Mammary epithelial cell (primary cell): ENCODE data around the gene TTC39C.

Source experiments
- CTCF ChIP-seq, 2 donors: IDR thresholded peaks in 1 of 2; conservative IDR thresholded peaks in 1 of 2; 2 replicates each; pipeline ENCODE4 v1.5.1; 2011 to 2012; ENCODE audit warnings: inconsistent platforms in 2 of 2, low read length in 2 of 2, mild to moderate bottlenecking in 2 of 2, control low read depth in 1 of 2, low read depth in 1 of 2; ENCODE audit not compliant: insufficient read depth in 1 of 2; ENCODE audit errors: extremely low read depth in 1 of 2
- EZH2 ChIP-seq: IDR thresholded peaks from 2 replicates; pipeline ENCODE4 v1.6.1; 2012; ENCODE audit warnings: low read length, inconsistent platforms, borderline replicate concordance

GRCh38 chr18:24057804-24058203 lies 43.2 kb downstream of the TTC39C start:
- TF ChIP-seq EZH2 (no peak), CTCF (conservative IDR thresholded peaks at IDR 0.05 in 1 of 2, IDR thresholded peaks at IDR 0.05 in 1 of 2; ENCODE audit: extremely low read depth in 1 of 2, insufficient read depth in 1 of 2, low read depth in 1 of 2, low read length in 2 of 2) (no peak)
